Esophagus muscularis mucosa (tissue), 3 donors: ENCODE data around the gene LILRA6.
"Not testable (repeated sequence)": the region's sequence is repeated elsewhere in the genome, so short reads cannot be mapped to it uniquely, and the experiment has no call there.

Experiments
- CTCF ChIP-seq, 3 experiments: fragments of 200-600 bp in 2 of 3; fragments of 450-650 bp in 1 of 3; sonication (generic) in 2 of 3; IDR thresholded peaks; one replicate each; pipeline ENCODE4 v1.5.1; 2017 to 2019; ENCODE audit warnings: antibody characterized with exemption in 3 of 3, mild to moderate bottlenecking in 2 of 3, moderate library complexity in 1 of 3
- POLR2A ChIP-seq: fragments of 450-650 bp; IDR thresholded peaks from one replicate; pipeline ENCODE4 v1.6.1; 2017; ENCODE audit warnings: antibody characterized with exemption, moderate library complexity, mild to moderate bottlenecking, low read depth

GRCh38 chr19:54277111-54277615 lies 34.6 kb upstream of the LILRA6 start:
- not testable (repeated sequence) for TF ChIP-seq CTCF (IDR thresholded peaks at IDR 0.05); POLR2A
